SK-N-SH treated with all-trans-retinoic acid at 6 μM for 48 hours (cell line): Measurements from ENCODE around the gene CDC6.

Source experiments
- ATAC-seq: fragments of 200-7000 bp; cut with Tn5 transposase; 3 replicates; pipeline ENCODE4 v1.9.1; 2020; ENCODE audit warnings: mild to moderate bottlenecking, moderate library complexity
- ARNTL ChIP-seq: fragments of 450-650 bp; formaldehyde crosslinking; IDR thresholded peaks from 2 replicates; pipeline ENCODE4 v1.5.0; 2020; ENCODE audit warnings: low read depth, mild to moderate bottlenecking, moderate library complexity, borderline replicate concordance
- BACH2 ChIP-seq: fragments of 250-450 bp; sonication (Bioruptor Pico); IDR thresholded peaks from 2 replicates; pipeline ENCODE4 v1.9.0; 2021; ENCODE audit warnings: mild to moderate bottlenecking, borderline replicate concordance
- CSDC2 ChIP-seq: fragments of 250-450 bp; sonication (Bioruptor Pico); IDR thresholded peaks from 2 replicates; pipeline ENCODE4 v1.5.0; 2020; ENCODE audit warnings: mild to moderate bottlenecking, moderate library complexity
- ESRRG ChIP-seq: fragments of 250-450 bp; sonication (Bioruptor Pico); IDR thresholded peaks from 2 replicates; pipeline ENCODE4 v1.6.1; 2021; ENCODE audit warnings: mild to moderate bottlenecking
- GLIS3 ChIP-seq: fragments of 250-450 bp; sonication (Bioruptor Pico); IDR thresholded peaks from 2 replicates; pipeline ENCODE4 v1.5.0; 2020; ENCODE audit warnings: mild to moderate bottlenecking, moderate library complexity
- ISL1 ChIP-seq: fragments of 250-450 bp; sonication (Bioruptor Pico); IDR thresholded peaks from 2 replicates; pipeline ENCODE4 v2.1.2; 2022; ENCODE audit warnings: mild to moderate bottlenecking, moderate library complexity
- OSR1 ChIP-seq: fragments of 250-450 bp; sonication (Bioruptor Pico); IDR thresholded peaks from 2 replicates; pipeline ENCODE4 v1.8.0; 2022; ENCODE audit warnings: moderate library complexity, mild to moderate bottlenecking, inconsistent platforms
- PPARA ChIP-seq: fragments of 250-450 bp; sonication (Bioruptor Pico); IDR thresholded peaks from 2 replicates; pipeline ENCODE4 v1.5.0; 2020; ENCODE audit warnings: mild to moderate bottlenecking, borderline replicate concordance
- RARB ChIP-seq: fragments of 250-450 bp; sonication (Bioruptor Pico); IDR thresholded peaks from 2 replicates; pipeline ENCODE4 v1.8.0; 2021; ENCODE audit warnings: mild to moderate bottlenecking, moderate library complexity
- SNAI2 ChIP-seq: fragments of 250-450 bp; sonication (Bioruptor Pico); IDR thresholded peaks from 2 replicates; pipeline ENCODE4 v1.5.0; 2020; ENCODE audit warnings: mild to moderate bottlenecking, moderate library complexity
- TOX ChIP-seq: fragments of 250-450 bp; sonication (Bioruptor Pico); IDR thresholded peaks from 2 replicates; pipeline ENCODE4 v1.8.0; 2021; ENCODE audit warnings: mild to moderate bottlenecking, moderate library complexity, borderline replicate concordance
- ZFP30 ChIP-seq: fragments of 450-650 bp; formaldehyde crosslinking; IDR thresholded peaks from 2 replicates; pipeline ENCODE4 v1.5.0; 2022; ENCODE audit warnings: mild to moderate bottlenecking, moderate library complexity
- ZNF565 ChIP-seq: fragments of 450-650 bp; formaldehyde crosslinking; conservative IDR thresholded peaks from 2 replicates; pipeline ENCODE4 v1.5.0; 2020; ENCODE audit warnings: low read depth, mild to moderate bottlenecking, moderate library complexity
- ZNF70 ChIP-seq: fragments of 450-650 bp; formaldehyde crosslinking; IDR thresholded peaks from 2 replicates; pipeline ENCODE4 v1.5.0; 2020; ENCODE audit warnings: mild to moderate bottlenecking, moderate library complexity
- ZNF8 ChIP-seq: fragments of 450-650 bp; formaldehyde crosslinking; IDR thresholded peaks from 2 replicates; pipeline ENCODE4 v1.5.0; 2020; ENCODE audit warnings: mild to moderate bottlenecking, moderate library complexity
- TF ChIP-seq, protein P1 (sequence below): fragments of 250-450 bp; sonication (Bioruptor Pico); IDR thresholded peaks from 2 replicates; pipeline ENCODE4 v1.8.0; 2021; ENCODE audit warnings: low read depth, mild to moderate bottlenecking, moderate library complexity, borderline replicate concordance
- TF ChIP-seq, protein P2 (sequence below): fragments of 250-450 bp; sonication (Bioruptor Pico); IDR thresholded peaks from 2 replicates; pipeline ENCODE4 v1.8.0; 2020; ENCODE audit warnings: mild to moderate bottlenecking, moderate library complexity, borderline replicate concordance
- TF ChIP-seq, protein P3 (sequence below): fragments of 250-450 bp; sonication (Bioruptor Pico); IDR thresholded peaks from 2 replicates; pipeline ENCODE4 v1.5.1; 2021; ENCODE audit warnings: mild to moderate bottlenecking, moderate library complexity
- TF ChIP-seq, protein P4 (sequence below): fragments of 250-450 bp; sonication (Bioruptor Pico); IDR thresholded peaks from 2 replicates; pipeline ENCODE4 v1.5.0; 2020; ENCODE audit warnings: mild to moderate bottlenecking, moderate library complexity
- TF ChIP-seq, protein P5 (sequence below): fragments of 250-450 bp; sonication (Bioruptor Pico); IDR thresholded peaks from 2 replicates; pipeline ENCODE4 v1.5.1; 2020; ENCODE audit warnings: low read depth, mild to moderate bottlenecking, moderate library complexity

CDC6 gene

DNA sequence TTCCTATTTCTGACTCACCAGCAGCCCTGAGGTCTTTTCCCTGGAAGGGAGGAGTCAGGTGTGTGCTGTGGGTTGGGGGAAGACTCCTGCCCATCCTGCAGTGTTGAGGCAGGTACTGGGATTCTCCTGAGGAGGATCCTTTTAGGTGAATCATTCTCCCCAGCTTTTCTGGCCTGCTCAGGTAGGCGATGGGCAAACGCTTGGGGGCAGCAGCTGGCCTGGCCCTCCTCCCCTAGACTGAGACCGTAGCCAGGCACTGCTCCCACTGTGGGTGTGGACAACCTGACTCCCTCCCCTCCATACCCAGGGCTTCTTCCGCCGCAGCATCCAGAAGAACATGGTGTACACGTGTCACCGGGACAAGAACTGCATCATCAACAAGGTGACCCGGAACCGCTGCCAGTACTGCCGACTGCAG, 61.8 kb downstream of the CDC6 start:
- no peak for ATAC-seq
- TF ChIP-seq RARB (CRISPR knock-in tag) = no peak
- no peak for TF ChIP-seq ESRRG
- TF ChIP-seq, protein P1, sequence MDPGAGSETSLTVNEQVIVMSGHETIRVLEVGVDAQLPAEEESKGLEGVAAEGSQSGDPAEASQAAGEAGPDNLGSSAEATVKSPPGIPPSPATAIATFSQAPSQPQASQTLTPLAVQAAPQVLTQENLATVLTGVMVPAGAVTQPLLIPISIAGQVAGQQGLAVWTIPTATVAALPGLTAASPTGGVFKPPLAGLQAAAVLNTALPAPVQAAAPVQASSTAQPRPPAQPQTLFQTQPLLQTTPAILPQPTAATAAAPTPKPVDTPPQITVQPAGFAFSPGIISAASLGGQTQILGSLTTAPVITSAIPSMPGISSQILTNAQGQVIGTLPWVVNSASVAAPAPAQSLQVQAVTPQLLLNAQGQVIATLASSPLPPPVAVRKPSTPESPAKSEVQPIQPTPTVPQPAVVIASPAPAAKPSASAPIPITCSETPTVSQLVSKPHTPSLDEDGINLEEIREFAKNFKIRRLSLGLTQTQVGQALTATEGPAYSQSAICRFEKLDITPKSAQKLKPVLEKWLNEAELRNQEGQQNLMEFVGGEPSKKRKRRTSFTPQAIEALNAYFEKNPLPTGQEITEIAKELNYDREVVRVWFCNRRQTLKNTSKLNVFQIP = no peak
- TF ChIP-seq, protein P2, sequence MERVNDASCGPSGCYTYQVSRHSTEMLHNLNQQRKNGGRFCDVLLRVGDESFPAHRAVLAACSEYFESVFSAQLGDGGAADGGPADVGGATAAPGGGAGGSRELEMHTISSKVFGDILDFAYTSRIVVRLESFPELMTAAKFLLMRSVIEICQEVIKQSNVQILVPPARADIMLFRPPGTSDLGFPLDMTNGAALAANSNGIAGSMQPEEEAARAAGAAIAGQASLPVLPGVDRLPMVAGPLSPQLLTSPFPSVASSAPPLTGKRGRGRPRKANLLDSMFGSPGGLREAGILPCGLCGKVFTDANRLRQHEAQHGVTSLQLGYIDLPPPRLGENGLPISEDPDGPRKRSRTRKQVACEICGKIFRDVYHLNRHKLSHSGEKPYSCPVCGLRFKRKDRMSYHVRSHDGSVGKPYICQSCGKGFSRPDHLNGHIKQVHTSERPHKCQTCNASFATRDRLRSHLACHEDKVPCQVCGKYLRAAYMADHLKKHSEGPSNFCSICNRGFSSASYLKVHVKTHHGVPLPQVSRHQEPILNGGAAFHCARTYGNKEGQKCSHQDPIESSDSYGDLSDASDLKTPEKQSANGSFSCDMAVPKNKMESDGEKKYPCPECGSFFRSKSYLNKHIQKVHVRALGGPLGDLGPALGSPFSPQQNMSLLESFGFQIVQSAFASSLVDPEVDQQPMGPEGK (CRISPR knock-in tag) = no peak
- no peak for TF ChIP-seq TOX (CRISPR knock-in tag)
- TF ChIP-seq ARNTL (CRISPR knock-in tag) = no peak
- TF ChIP-seq SNAI2 (CRISPR knock-in tag) = no peak
- no peak for TF ChIP-seq ZNF70 (CRISPR knock-in tag)
- TF ChIP-seq, protein P3, sequence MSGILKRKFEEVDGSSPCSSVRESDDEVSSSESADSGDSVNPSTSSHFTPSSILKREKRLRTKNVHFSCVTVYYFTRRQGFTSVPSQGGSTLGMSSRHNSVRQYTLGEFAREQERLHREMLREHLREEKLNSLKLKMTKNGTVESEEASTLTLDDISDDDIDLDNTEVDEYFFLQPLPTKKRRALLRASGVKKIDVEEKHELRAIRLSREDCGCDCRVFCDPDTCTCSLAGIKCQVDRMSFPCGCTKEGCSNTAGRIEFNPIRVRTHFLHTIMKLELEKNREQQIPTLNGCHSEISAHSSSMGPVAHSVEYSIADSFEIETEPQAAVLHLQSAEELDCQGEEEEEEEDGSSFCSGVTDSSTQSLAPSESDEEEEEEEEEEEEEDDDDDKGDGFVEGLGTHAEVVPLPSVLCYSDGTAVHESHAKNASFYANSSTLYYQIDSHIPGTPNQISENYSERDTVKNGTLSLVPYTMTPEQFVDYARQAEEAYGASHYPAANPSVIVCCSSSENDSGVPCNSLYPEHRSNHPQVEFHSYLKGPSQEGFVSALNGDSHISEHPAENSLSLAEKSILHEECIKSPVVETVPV (CRISPR knock-in tag) = no peak
- TF ChIP-seq ISL1 (CRISPR knock-in tag) = no peak
- no peak for TF ChIP-seq ZFP30 (CRISPR knock-in tag)
- TF ChIP-seq OSR1 = no peak
- TF ChIP-seq, protein P4, sequence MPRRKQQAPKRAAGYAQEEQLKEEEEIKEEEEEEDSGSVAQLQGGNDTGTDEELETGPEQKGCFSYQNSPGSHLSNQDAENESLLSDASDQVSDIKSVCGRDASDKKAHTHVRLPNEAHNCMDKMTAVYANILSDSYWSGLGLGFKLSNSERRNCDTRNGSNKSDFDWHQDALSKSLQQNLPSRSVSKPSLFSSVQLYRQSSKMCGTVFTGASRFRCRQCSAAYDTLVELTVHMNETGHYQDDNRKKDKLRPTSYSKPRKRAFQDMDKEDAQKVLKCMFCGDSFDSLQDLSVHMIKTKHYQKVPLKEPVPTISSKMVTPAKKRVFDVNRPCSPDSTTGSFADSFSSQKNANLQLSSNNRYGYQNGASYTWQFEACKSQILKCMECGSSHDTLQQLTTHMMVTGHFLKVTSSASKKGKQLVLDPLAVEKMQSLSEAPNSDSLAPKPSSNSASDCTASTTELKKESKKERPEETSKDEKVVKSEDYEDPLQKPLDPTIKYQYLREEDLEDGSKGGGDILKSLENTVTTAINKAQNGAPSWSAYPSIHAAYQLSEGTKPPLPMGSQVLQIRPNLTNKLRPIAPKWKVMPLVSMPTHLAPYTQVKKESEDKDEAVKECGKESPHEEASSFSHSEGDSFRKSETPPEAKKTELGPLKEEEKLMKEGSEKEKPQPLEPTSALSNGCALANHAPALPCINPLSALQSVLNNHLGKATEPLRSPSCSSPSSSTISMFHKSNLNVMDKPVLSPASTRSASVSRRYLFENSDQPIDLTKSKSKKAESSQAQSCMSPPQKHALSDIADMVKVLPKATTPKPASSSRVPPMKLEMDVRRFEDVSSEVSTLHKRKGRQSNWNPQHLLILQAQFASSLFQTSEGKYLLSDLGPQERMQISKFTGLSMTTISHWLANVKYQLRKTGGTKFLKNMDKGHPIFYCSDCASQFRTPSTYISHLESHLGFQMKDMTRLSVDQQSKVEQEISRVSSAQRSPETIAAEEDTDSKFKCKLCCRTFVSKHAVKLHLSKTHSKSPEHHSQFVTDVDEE (CRISPR knock-in tag) = no peak
- TF ChIP-seq CSDC2 (CRISPR knock-in tag) = no peak
- no peak for TF ChIP-seq GLIS3
- TF ChIP-seq ZNF565 = no peak
- no peak for TF ChIP-seq ZNF8 (CRISPR knock-in tag)
- no peak for TF ChIP-seq BACH2
- no peak for TF ChIP-seq PPARA

DNA sequence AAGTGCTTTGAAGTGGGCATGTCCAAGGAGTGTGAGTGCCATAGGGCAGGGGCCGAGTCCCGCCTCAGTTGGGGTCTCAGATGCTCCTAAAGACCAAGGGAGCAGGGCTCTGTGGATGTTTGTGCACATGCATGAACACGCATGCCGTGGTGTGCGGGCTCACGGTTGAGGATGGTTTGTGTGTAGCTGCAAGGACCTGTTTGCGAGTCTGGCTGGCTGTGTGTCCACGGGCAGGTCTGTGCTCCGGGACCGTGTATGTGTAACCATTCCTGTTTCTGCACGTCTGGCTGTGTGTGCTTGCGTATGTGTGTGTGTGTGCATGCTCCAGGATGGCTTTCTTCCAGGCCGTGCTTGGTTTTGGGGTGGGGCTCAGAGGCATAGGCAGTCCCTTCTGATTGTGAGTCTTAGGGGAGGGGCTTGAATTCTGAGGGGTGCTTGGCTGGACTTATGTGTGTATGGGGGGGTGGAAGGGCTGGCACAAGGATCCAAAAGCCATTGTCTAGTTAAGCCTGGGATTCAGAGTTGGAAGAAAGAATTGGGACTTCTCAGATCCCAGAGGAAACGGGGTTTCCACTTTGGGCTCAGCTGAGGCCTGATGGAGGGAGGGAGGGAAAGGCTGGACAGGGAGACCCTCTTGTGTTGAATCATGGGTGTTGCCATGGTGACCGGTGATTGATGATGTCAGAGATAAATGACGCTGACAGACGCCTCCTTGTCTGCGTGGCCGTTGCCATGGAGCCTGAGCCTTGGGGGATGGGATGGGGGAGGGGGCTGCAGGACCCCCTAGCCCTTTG, 62.4 kb downstream of the CDC6 start:
- no peak for ATAC-seq
- no peak for TF ChIP-seq ZNF70 (CRISPR knock-in tag)
- TF ChIP-seq, protein P5, sequence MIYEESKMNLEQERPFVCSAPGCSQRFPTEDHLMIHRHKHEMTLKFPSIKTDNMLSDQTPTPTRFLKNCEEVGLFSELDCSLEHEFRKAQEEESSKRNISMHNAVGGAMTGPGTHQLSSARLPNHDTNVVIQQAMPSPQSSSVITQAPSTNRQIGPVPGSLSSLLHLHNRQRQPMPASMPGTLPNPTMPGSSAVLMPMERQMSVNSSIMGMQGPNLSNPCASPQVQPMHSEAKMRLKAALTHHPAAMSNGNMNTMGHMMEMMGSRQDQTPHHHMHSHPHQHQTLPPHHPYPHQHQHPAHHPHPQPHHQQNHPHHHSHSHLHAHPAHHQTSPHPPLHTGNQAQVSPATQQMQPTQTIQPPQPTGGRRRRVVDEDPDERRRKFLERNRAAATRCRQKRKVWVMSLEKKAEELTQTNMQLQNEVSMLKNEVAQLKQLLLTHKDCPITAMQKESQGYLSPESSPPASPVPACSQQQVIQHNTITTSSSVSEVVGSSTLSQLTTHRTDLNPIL (CRISPR knock-in tag) = no peak
- TF ChIP-seq OSR1 = no peak
- no peak for TF ChIP-seq ISL1 (CRISPR knock-in tag)
- TF ChIP-seq, protein P1 = no peak
- no peak for TF ChIP-seq ZNF8 (CRISPR knock-in tag)
- no peak for TF ChIP-seq PPARA
- TF ChIP-seq GLIS3 = no peak
- no peak for TF ChIP-seq CSDC2 (CRISPR knock-in tag)
- TF ChIP-seq, protein P3 (CRISPR knock-in tag) = no peak; the same call in 1 of the 2 replicates
- no peak for TF ChIP-seq ESRRG
- TF ChIP-seq ZNF565 = no peak
- TF ChIP-seq, protein P2 (CRISPR knock-in tag) = no peak
- no peak for TF ChIP-seq RARB (CRISPR knock-in tag)
- no peak for TF ChIP-seq BACH2
